ENCODE measurements around the gene FZD7.

The FZD7 gene

GRCh38 chr2:202035089-202035940 is 1.7 kb downstream of the FZD7 start:
- Histone ChIP-seq H3K27me3 (ENCODE audit: insufficient read depth, poor library complexity, severe bottlenecking) (peaks cover 8% of the 10 kb centered on the region), H3K27ac (replicated peaks) (no peak overlapping the region), H3K4me3 (replicated peaks; ENCODE audit: insufficient read depth, low read length) (peak overlapping the region; percentile 80)
- TF ChIP-seq REST (IDR thresholded peaks at IDR 0.05; ENCODE audit: insufficient replicate concordance, low read depth) (no peak), GABPA (IDR thresholded peaks at IDR 0.05; ENCODE audit: low read depth) (no peak), POLR2AphosphoS5 (IDR thresholded peaks at IDR 0.05; ENCODE audit: low read depth) (no peak), CTCF (IDR thresholded peaks at IDR 0.05; ENCODE audit: insufficient read depth, low read length) (no peak), SPI1 (IDR thresholded peaks at IDR 0.05; ENCODE audit: borderline replicate concordance, low read depth) (no peak)
- no peak for DNase-seq (ENCODE audit: low read depth in 1 of 2, low spot score in 1 of 2)

GRCh38 chr2:202035941-202036372 is 2.3 kb downstream of the FZD7 start:
- H3K4me3 ChIP-seq (replicated peaks; ENCODE audit: insufficient read depth, low read length): no peak overlapping the region
- TF ChIP-seq SPI1 (IDR thresholded peaks at IDR 0.05; ENCODE audit: borderline replicate concordance, low read depth) (no peak), GABPA (IDR thresholded peaks at IDR 0.05; ENCODE audit: low read depth) (no peak), CTCF (IDR thresholded peaks at IDR 0.05; ENCODE audit: insufficient read depth, low read length) (no peak), POLR2AphosphoS5 (IDR thresholded peaks at IDR 0.05; ENCODE audit: low read depth) (no peak), REST (IDR thresholded peaks at IDR 0.05; ENCODE audit: insufficient replicate concordance, low read depth) (no peak)
- peaks cover 8% of the 10 kb centered on the region for H3K27me3 ChIP-seq (ENCODE audit: insufficient read depth, poor library complexity, severe bottlenecking)
- no peak overlapping the region for H3K27ac ChIP-seq (replicated peaks)
- DNase-seq (ENCODE audit: low read depth in 1 of 2, low spot score in 1 of 2): no peak

- DNase-seq (ENCODE audit: low read depth in 1 of 2, low spot score in 1 of 2): no peak
- no peak for TF ChIP-seq CTCF (IDR thresholded peaks at IDR 0.05; ENCODE audit: insufficient read depth, low read length)
- TF ChIP-seq POLR2AphosphoS5 (IDR thresholded peaks at IDR 0.05; ENCODE audit: low read depth): no peak
- no peak for TF ChIP-seq REST (IDR thresholded peaks at IDR 0.05; ENCODE audit: insufficient replicate concordance, low read depth)
- TF ChIP-seq SPI1 (IDR thresholded peaks at IDR 0.05; ENCODE audit: borderline replicate concordance, low read depth): no peak
- no peak for TF ChIP-seq GABPA (IDR thresholded peaks at IDR 0.05; ENCODE audit: low read depth)
- Histone ChIP-seq H3K27ac (replicated peaks) (no peak overlapping the region), H3K27me3 (ENCODE audit: insufficient read depth, poor library complexity, severe bottlenecking) (peaks cover 8% of the 10 kb centered on the region), H3K4me3 (replicated peaks; ENCODE audit: insufficient read depth, low read length) (no peak overlapping the region)
These were observed 3.0 kb downstream of the FZD7 start for GRCh38 chr2:202036601-202037037.

Measured in HL-60 (cell line).